Fibroblast of lung (primary cell): ENCODE data around the gene STARD13. TPM values are rescaled to one million over a fixed set of nuclear protein-coding genes. Genes with fewer than 3 reads are reported as not detected.
A peak's percentile ranks its signal among the peaks of the same experiment; 100 is the strongest.

Source experiments
- DNase-seq, 2 donors: peaks; one replicate each; pipeline versions ENCODE4 v3.0.0 to v3.0.0-alpha.2; 2010; ENCODE audit warnings: low read depth in 2 of 2
- H2AFZ ChIP-seq: 2 replicates; pipeline ENCODE4 v1.5.1; 2012; ENCODE audit warnings: low read length, control low read depth, inconsistent platforms
- H3K27ac ChIP-seq: 2 replicates; pipeline ENCODE4 v1.5.1; 2011; ENCODE audit warnings: low read length, control low read depth; ENCODE audit not compliant: insufficient read depth
- H3K27me3 ChIP-seq: 2 replicates; pipeline ENCODE4 v1.5.1; 2011; ENCODE audit warnings: mild to moderate bottlenecking, low read length; ENCODE audit not compliant: control insufficient read depth, insufficient read depth
- H3K36me3 ChIP-seq: 2 replicates; pipeline ENCODE4 v1.5.1; 2011; ENCODE audit warnings: low read length; ENCODE audit not compliant: control insufficient read depth, insufficient read depth
- H3K4me1 ChIP-seq: 2 replicates; pipeline ENCODE4 v1.5.1; 2011; ENCODE audit warnings: low read length; ENCODE audit not compliant: control insufficient read depth, insufficient read depth; ENCODE audit errors: extremely low read depth
- H3K4me2 ChIP-seq: 2 replicates; pipeline ENCODE4 v1.5.1; 2011; ENCODE audit warnings: low read length, control low read depth; ENCODE audit not compliant: insufficient read depth; ENCODE audit errors: extremely low read depth
- H3K4me3 ChIP-seq, 4 experiments: fragments of 200-600 bp in 1 of 4; sonication (generic) in 1 of 4; replicated peaks in 1 of 4; 2 replicates each; pipeline ENCODE4 v1.5.1; 2011 to 2016; ENCODE audit warnings: low read length in 4 of 4, low read depth in 3 of 4, mild to moderate bottlenecking in 3 of 4, control low read depth in 2 of 4, inconsistent platforms in 1 of 4, mixed read lengths in 1 of 4; ENCODE audit not compliant: insufficient read depth in 1 of 4; ENCODE audit errors: control extremely low read depth in 1 of 4
- H3K79me2 ChIP-seq: 2 replicates; pipeline ENCODE4 v1.5.1; 2012; ENCODE audit warnings: mild to moderate bottlenecking, low read length, inconsistent platforms; ENCODE audit not compliant: control insufficient read depth, insufficient read depth
- H3K9ac ChIP-seq: 2 replicates; pipeline ENCODE4 v1.5.1; 2011; ENCODE audit warnings: mild to moderate bottlenecking, low read length, control low read depth; ENCODE audit not compliant: insufficient read depth
- H3K9me3 ChIP-seq: 2 replicates; pipeline ENCODE4 v1.5.1; 2012; ENCODE audit warnings: low read depth, low read length; ENCODE audit not compliant: control insufficient read depth, insufficient read depth
- H4K20me1 ChIP-seq: 2 replicates; pipeline ENCODE4 v1.5.1; 2011; ENCODE audit warnings: low read length; ENCODE audit not compliant: control insufficient read depth, insufficient read depth; ENCODE audit errors: extremely low read depth
- EZH2 ChIP-seq: IDR thresholded peaks from 2 replicates; pipeline ENCODE4 v1.5.1; 2012; ENCODE audit warnings: low read length, control low read depth, mild to moderate bottlenecking; ENCODE audit errors: missing control alignments
- polyA plus RNA-seq, 2 donors: library from polyadenylated mRNA; depleted of rRNA in 1 of 2; stranded (reverse) in 1 of 2; unstranded in 1 of 2; fragments of >200 nt; gene quantifications; 2 replicates each; pipeline ENCODE4 v1.2.1, GENCODE V29; 2011 to 2012; ENCODE audit warnings: missing spikeins in 1 of 2
- total RNA-seq: library from RNA; depleted of rRNA; stranded (reverse); fragments of >200 nt; gene quantifications from 2 replicates; pipeline ENCODE4 v1.2.1, GENCODE V29; 2014
- TF ChIP-seq, protein P1 (sequence below), 2 donors: IDR thresholded peaks in 1 of 2; conservative IDR thresholded peaks in 1 of 2; 1 replicate in 1 of 2; 2 replicates in 1 of 2; pipeline ENCODE4 v1.5.1; 2011 to 2012; ENCODE audit warnings: low read length in 2 of 2, control low read depth in 1 of 2, inconsistent platforms in 1 of 2, low read depth in 1 of 2, mild to moderate bottlenecking in 1 of 2

The STARD13 gene
- total and polyA plus RNA-seq, 2 donors (not counting 1 experiment from before 2014, with no cell fraction given): 25.2 to 44.6 TPM

- H3K36me3 ChIP-seq: peaks cover 26% of the 10 kb centered on the region
- H3K9ac ChIP-seq: no peak overlapping the region
- no peak for TF ChIP-seq EZH2
- TF ChIP-seq, protein P1, sequence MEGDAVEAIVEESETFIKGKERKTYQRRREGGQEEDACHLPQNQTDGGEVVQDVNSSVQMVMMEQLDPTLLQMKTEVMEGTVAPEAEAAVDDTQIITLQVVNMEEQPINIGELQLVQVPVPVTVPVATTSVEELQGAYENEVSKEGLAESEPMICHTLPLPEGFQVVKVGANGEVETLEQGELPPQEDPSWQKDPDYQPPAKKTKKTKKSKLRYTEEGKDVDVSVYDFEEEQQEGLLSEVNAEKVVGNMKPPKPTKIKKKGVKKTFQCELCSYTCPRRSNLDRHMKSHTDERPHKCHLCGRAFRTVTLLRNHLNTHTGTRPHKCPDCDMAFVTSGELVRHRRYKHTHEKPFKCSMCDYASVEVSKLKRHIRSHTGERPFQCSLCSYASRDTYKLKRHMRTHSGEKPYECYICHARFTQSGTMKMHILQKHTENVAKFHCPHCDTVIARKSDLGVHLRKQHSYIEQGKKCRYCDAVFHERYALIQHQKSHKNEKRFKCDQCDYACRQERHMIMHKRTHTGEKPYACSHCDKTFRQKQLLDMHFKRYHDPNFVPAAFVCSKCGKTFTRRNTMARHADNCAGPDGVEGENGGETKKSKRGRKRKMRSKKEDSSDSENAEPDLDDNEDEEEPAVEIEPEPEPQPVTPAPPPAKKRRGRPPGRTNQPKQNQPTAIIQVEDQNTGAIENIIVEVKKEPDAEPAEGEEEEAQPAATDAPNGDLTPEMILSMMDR (conservative IDR thresholded peaks at IDR 0.05 in 1 of 2, IDR thresholded peaks at IDR 0.05 in 1 of 2; ENCODE audit: low read depth in 1 of 2, low read length in 2 of 2): no peak
- peaks cover 1% of the 10 kb centered on the region for H3K79me2 ChIP-seq
- H4K20me1 ChIP-seq: no peaks in the 10 kb centered on the region
- H2AFZ ChIP-seq: no peak overlapping the region
- no peak overlapping the region for H3K4me3 ChIP-seq
- peak in 1 of 2 donors; percentile 64 for DNase-seq
- no peaks in the 10 kb centered on the region for H3K27me3 ChIP-seq
- peak overlapping the region; percentile 55 for H3K27ac ChIP-seq
- H3K4me1 ChIP-seq: peaks cover 47% of the 10 kb centered on the region
- H3K4me2 ChIP-seq: peak overlapping the region; percentile 8
- H3K9me3 ChIP-seq: no peaks in the 10 kb centered on the region
Measured at GRCh38 chr13:33109271-33109697, 176.3 kb downstream of the STARD13 start.

- peaks cover 47% of the 10 kb centered on the region for H3K4me1 ChIP-seq
- H3K9ac ChIP-seq: no peak overlapping the region
- H3K36me3 ChIP-seq: peaks cover 25% of the 10 kb centered on the region
- peaks cover 1% of the 10 kb centered on the region for H3K79me2 ChIP-seq
- H3K4me3 ChIP-seq: no peak overlapping the region
- no peaks in the 10 kb centered on the region for H3K27me3 ChIP-seq
- no peaks in the 10 kb centered on the region for H4K20me1 ChIP-seq
- DNase-seq: peak; percentile 69 to 81
- H3K9me3 ChIP-seq: no peaks in the 10 kb centered on the region
- TF ChIP-seq EZH2: no peak
- TF ChIP-seq, protein P1 (conservative IDR thresholded peaks at IDR 0.05 in 1 of 2, IDR thresholded peaks at IDR 0.05 in 1 of 2; ENCODE audit: low read depth in 1 of 2, low read length in 2 of 2): no peak
- H3K27ac ChIP-seq: peak overlapping the region; percentile 55
- H3K4me2 ChIP-seq: peak overlapping the region; percentile 7
- H2AFZ ChIP-seq: no peak overlapping the region
Measured at GRCh38 chr13:33108620-33109019, 176.9 kb downstream of the STARD13 start.

DNA sequence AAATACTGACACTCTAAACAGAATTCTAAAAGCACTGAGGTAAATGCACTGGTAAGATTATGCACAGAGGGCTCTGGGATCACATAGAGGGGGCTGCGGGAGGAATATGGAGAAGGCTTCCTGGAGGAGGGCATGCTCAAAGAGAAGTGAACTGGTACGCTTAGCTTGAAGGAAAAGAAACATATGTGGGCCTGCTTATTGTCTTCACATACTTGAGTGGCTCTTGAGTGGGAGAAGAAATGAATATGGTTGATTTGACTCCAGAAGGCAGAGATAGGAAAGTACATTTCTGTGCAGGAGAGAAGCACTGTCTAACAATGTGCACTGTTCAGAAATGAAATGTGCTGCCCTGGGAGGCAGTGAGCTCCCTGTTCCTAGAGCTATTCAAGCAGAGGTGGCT lies 178.2 kb downstream of the STARD13 start:
- H3K4me2 ChIP-seq: no peak overlapping the region
- H4K20me1 ChIP-seq: no peaks in the 10 kb centered on the region
- peak overlapping the region; percentile 16 for H3K27ac ChIP-seq
- peaks cover 19% of the 10 kb centered on the region for H3K36me3 ChIP-seq
- H3K4me1 ChIP-seq: peaks cover 38% of the 10 kb centered on the region
- TF ChIP-seq, protein P1 (conservative IDR thresholded peaks at IDR 0.05 in 1 of 2, IDR thresholded peaks at IDR 0.05 in 1 of 2; ENCODE audit: low read depth in 1 of 2, low read length in 2 of 2): no peak
- TF ChIP-seq EZH2: no peak
- H3K9me3 ChIP-seq: no peaks in the 10 kb centered on the region
- H2AFZ ChIP-seq: no peak overlapping the region
- no peak overlapping the region for H3K4me3 ChIP-seq
- no peak overlapping the region for H3K9ac ChIP-seq
- peaks cover 1% of the 10 kb centered on the region for H3K79me2 ChIP-seq
- no peaks in the 10 kb centered on the region for H3K27me3 ChIP-seq
- no peak for DNase-seq
